ENCODE measurements around the gene ATP13A1. TPM values are rescaled to one million over a fixed set of nuclear protein-coding genes. Genes with fewer than 3 reads are reported as not detected.

ATP13A1 gene
- total RNA-seq (2021; ENCODE audit: unreplicated experiment) (73.7 TPM), Bru-seq, nascent RNA (percentile 76 among the genes with signal in this experiment), BruChase-seq, experiment 1, labeled RNA remaining after a 6-hour chase (percentile 83 among the genes with signal in this experiment), BruChase-seq, experiment 2, labeled RNA remaining after a 2-hour chase (percentile 79 among the genes with signal in this experiment)
- 60.8 and 78.1 TPM in 2 replicates for polyA plus RNA-seq (2012)
- long read RNA-seq, transcript ATP13A1-202 (26 exons, 3,861 nt): major isoform, 15 of 102 reads
- long read RNA-seq, partial matches to known transcripts: 60 of 102 reads
- long read RNA-seq, other reads (novel, unspliced or antisense): 27 of 102 reads

DNA sequence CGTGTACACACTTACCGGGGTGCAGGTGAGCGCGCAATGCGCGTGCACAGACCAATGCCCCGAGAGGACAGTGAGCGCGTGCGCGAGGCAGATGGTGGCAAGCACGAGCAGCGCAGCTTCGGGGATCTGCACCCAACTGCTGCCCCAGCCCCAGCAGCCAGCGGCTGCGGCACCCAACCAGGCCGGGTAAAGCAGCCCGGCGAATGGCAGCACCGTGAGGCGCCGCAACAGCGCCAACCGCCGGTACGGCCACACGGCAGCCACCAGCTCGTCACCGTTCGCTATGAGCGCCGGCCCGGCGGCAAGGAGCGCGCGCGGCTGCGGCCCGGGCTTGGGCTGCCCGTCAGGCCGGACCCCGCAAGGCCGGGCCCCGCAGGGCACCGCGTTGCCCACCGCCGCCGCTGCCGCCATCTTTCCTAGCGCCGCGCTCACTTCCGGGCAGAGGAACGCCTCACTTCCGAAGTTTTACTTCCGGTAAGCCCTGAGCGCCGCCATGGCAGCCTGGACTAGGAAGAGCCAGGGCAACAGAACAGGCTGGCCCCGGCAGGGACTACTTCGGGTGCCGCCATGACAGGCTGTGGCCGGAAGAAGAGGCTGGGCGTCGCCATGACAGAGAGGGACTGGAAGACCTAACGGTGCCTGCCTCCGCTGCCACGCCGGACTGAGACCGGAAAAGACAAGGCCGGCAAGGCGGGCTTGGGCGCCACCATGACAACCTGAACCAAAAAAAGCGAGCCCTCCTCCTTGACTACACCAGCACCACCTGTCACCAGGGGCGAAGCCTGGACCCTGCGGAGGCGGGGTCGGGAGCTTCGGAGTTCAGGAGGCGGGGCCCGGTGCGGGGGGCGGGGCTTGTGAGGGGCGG lies at the start of gene ATP13A1:
Gene ATP13A1, minus strand, starts transcription at position 421 of the 865 bp plus-strand sequence. Its CDS starts 10 bp downstream, at position 411.
- DNase-seq (ENCODE audit: low read depth, low spot score) (peak; percentile 91), ATAC-seq (peak; percentile 85)
- peak within 1 kb of the TSS; percentile 91 for H3K4me2 ChIP-seq (ENCODE audit: low read length)
- TF ChIP-seq, protein P1, sequence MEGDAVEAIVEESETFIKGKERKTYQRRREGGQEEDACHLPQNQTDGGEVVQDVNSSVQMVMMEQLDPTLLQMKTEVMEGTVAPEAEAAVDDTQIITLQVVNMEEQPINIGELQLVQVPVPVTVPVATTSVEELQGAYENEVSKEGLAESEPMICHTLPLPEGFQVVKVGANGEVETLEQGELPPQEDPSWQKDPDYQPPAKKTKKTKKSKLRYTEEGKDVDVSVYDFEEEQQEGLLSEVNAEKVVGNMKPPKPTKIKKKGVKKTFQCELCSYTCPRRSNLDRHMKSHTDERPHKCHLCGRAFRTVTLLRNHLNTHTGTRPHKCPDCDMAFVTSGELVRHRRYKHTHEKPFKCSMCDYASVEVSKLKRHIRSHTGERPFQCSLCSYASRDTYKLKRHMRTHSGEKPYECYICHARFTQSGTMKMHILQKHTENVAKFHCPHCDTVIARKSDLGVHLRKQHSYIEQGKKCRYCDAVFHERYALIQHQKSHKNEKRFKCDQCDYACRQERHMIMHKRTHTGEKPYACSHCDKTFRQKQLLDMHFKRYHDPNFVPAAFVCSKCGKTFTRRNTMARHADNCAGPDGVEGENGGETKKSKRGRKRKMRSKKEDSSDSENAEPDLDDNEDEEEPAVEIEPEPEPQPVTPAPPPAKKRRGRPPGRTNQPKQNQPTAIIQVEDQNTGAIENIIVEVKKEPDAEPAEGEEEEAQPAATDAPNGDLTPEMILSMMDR (IDR thresholded peaks at IDR 0.05 in 2 of 3, conservative IDR thresholded peaks at IDR 0.05 in 1 of 3; ENCODE audit: borderline replicate concordance in 1 of 3, insufficient read depth in 1 of 3, low read depth in 2 of 3, low read length in 2 of 3): no peak; a peak in 1 of 6 replicates
- TF ChIP-seq ELF1 (IDR thresholded peaks at IDR 0.05; ENCODE audit: borderline replicate concordance, low read depth): peak; percentile 90; the same call in 1 of the 2 replicates
- no peak for TF ChIP-seq JUND (IDR thresholded peaks at IDR 0.05)
- peak; percentile 95 for TF ChIP-seq EGR1 (IDR thresholded peaks at IDR 0.05; ENCODE audit: low read depth)
- TF ChIP-seq SIN3A (IDR thresholded peaks at IDR 0.05; ENCODE audit: low read depth): peak; percentile 44
- TF ChIP-seq, protein P2, sequence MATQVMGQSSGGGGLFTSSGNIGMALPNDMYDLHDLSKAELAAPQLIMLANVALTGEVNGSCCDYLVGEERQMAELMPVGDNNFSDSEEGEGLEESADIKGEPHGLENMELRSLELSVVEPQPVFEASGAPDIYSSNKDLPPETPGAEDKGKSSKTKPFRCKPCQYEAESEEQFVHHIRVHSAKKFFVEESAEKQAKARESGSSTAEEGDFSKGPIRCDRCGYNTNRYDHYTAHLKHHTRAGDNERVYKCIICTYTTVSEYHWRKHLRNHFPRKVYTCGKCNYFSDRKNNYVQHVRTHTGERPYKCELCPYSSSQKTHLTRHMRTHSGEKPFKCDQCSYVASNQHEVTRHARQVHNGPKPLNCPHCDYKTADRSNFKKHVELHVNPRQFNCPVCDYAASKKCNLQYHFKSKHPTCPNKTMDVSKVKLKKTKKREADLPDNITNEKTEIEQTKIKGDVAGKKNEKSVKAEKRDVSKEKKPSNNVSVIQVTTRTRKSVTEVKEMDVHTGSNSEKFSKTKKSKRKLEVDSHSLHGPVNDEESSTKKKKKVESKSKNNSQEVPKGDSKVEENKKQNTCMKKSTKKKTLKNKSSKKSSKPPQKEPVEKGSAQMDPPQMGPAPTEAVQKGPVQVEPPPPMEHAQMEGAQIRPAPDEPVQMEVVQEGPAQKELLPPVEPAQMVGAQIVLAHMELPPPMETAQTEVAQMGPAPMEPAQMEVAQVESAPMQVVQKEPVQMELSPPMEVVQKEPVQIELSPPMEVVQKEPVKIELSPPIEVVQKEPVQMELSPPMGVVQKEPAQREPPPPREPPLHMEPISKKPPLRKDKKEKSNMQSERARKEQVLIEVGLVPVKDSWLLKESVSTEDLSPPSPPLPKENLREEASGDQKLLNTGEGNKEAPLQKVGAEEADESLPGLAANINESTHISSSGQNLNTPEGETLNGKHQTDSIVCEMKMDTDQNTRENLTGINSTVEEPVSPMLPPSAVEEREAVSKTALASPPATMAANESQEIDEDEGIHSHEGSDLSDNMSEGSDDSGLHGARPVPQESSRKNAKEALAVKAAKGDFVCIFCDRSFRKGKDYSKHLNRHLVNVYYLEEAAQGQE (IDR thresholded peaks at IDR 0.05; ENCODE audit: low read depth): no peak
- TF ChIP-seq ZFX (IDR thresholded peaks at IDR 0.05): peak; percentile 78; the same call in 1 of the 2 replicates
- TF ChIP-seq POLR2AphosphoS5 (IDR thresholded peaks at IDR 0.05; ENCODE audit: low read depth, low read length): peak; percentile 83
- no peak for TF ChIP-seq EZH2 (IDR thresholded peaks at IDR 0.05)
- TF ChIP-seq, protein P3, sequence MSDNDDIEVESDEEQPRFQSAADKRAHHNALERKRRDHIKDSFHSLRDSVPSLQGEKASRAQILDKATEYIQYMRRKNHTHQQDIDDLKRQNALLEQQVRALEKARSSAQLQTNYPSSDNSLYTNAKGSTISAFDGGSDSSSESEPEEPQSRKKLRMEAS (IDR thresholded peaks at IDR 0.05): peak; percentile 73
- peak; percentile 100 for TF ChIP-seq YY1 (IDR thresholded peaks at IDR 0.05; ENCODE audit: extremely low read depth, insufficient replicate concordance, low read depth, low read length)
- TF ChIP-seq ATF3 (IDR thresholded peaks at IDR 0.05): no peak
- TF ChIP-seq TCF7L2 (IDR thresholded peaks at IDR 0.05; ENCODE audit: borderline replicate concordance, extremely low read depth, insufficient read depth, insufficient read length): peak; percentile 72
- no peak for TF ChIP-seq CBX3 (IDR thresholded peaks at IDR 0.05; ENCODE audit: low read depth)
- TF ChIP-seq ZNF274 (IDR thresholded peaks at IDR 0.05; ENCODE audit: low read depth, low read length): no peak
- H2AFZ ChIP-seq (ENCODE audit: low read depth, low read length, poor library complexity, severe bottlenecking): no peak within 1 kb of the TSS
- ChIA-PET POLR2A (interaction anchor here (0.7 to 1.1 kb wide), 3 partner anchors 113 to 259 kb away, joined by 3 to 7 read pairs (median 3); no protein-coding TSS in a partner anchor), CTCF (interaction anchor here (0.7 kb wide), 1 partner anchor 24 kb away, joined by 5 read pairs; no protein-coding TSS in a partner anchor), RAD21 (ENCODE audit: low non-redundant PET in 1 of 2, low total read pairs in 2 of 2, uncharacterized antibody in 2 of 2, unreplicated experiment in 2 of 2) (interaction anchor here (0.6 to 0.7 kb wide), 2 partner anchors 113 to 278 kb away, joined by 3 read pairs; no protein-coding TSS in a partner anchor)
- H4K20me1 ChIP-seq (ENCODE audit: insufficient read depth): no peaks in the 10 kb centered on the region
- H3K36me3 ChIP-seq (ENCODE audit: control insufficient read depth in 1 of 2, insufficient read depth in 2 of 2, low read length in 2 of 2): peaks cover 8 to 19% of the 10 kb centered on the region in 2 experiments; a peak in 3 of 4 replicates
- H3K9ac ChIP-seq (ENCODE audit: low read length): peak within 1 kb of the TSS; percentile 95
- H3K79me2 ChIP-seq (ENCODE audit: insufficient read depth, low read length): peaks cover 37% of the 10 kb centered on the region
- no peaks in the 10 kb centered on the region for H3K27me3 ChIP-seq (ENCODE audit: insufficient read depth, low read length)
- BruUV-seq (replicated peaks): no TSS peak
- H3K9me3 ChIP-seq (ENCODE audit: control insufficient read depth in 1 of 2, insufficient read depth in 1 of 2, low read depth in 1 of 2, low read length in 2 of 2): no peaks in the 10 kb centered on the region
- H3K4me3 ChIP-seq (replicated peaks in 1 of 2; ENCODE audit: low read depth in 1 of 2, low read length in 2 of 2): peak within 1 kb of the TSS; percentile 70 to 96
- H3K9me2 ChIP-seq (ENCODE audit: insufficient read depth): no peaks in the 10 kb centered on the region
- H3K27ac ChIP-seq (ENCODE audit: low read depth, low read length): peak within 1 kb of the TSS; percentile 92
- H3K4me1 ChIP-seq (ENCODE audit: control insufficient read depth in 1 of 2, insufficient read depth in 2 of 2, low read length in 2 of 2): peaks cover 13 to 37% of the 10 kb centered on the region in 2 experiments; a peak in 3 of 4 replicates
- intact Hi-C loops (cut with micrococcal nuclease): loop anchor here (1.0 kb wide), 1 partner anchor 113 kb away; no protein-coding TSS in a partner anchor

Data from HCT116 (cell line).